GM12864 (cell line): ENCODE results near the gene POC5.
"Not testable (repeated sequence)": the region's sequence is repeated elsewhere in the genome, so short reads cannot be mapped to it uniquely, and the experiment has no call there.

ENCODE experiments used
- DNase-seq: peaks from one replicate; pipeline ENCODE4 v3.0.0-alpha.2; 2011; ENCODE audit warnings: low read depth
- H3K4me3 ChIP-seq: 2 replicates; pipeline ENCODE4 v1.5.1; 2011; ENCODE audit warnings: mild to moderate bottlenecking, low read depth, low read length, control low read depth
- CTCF ChIP-seq: IDR thresholded peaks from 2 replicates; pipeline ENCODE4 v1.5.1; 2011; ENCODE audit warnings: low read depth, mild to moderate bottlenecking, moderate library complexity, low read length, control low read depth, inconsistent platforms; ENCODE audit errors: missing control alignments

The POC5 gene

DNA sequence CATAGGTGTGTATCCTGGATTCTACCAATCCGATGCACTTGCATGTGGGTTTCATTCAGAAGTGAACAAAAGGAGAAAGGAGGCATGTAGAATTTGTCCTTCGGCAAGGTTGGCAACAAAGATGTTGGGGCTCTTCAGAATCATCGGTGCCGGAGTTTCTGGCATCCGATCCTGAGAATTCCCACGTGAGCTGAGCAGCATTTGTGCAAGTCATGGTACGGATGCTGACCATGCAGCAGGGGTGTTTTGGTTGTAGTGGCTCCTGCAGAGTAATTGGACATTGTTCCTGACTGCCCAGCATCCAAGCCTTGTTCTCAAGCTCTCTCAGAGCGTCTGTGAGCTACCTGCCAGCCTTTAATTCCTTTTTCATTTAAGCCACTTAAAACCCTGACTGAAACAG, 19.0 kb upstream of the POC5 start:
- H3K4me3 ChIP-seq = no peak overlapping the region
- TF ChIP-seq CTCF = no peak
- no peak for DNase-seq

- peak; percentile 15 for DNase-seq
- TF ChIP-seq CTCF = peak; percentile 61
- H3K4me3 ChIP-seq = no peak overlapping the region
These were observed 17.9 kb upstream of the POC5 start for GRCh38 chr5:75734913-75735789.

DNA sequence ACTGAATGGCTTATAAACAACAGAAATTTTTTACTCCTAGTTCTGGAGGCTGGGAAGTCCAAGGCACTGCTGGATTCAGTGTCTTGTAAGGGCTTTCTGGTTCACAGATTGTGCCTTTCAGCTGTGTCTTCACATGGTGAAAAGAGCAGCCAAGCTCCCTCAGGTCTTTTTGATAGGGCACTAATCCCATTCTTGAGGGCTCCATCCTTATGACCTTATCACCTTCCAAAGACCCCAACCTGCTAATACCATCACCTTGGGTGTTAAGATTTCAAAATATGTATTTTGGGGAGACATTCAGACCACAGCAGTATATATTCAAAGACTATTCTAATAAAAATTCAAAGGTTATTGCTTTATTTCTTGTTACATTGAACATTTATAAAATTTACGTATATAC, 16.5 kb upstream of the POC5 start:
- no peak for DNase-seq
- TF ChIP-seq CTCF = no peak

DNA sequence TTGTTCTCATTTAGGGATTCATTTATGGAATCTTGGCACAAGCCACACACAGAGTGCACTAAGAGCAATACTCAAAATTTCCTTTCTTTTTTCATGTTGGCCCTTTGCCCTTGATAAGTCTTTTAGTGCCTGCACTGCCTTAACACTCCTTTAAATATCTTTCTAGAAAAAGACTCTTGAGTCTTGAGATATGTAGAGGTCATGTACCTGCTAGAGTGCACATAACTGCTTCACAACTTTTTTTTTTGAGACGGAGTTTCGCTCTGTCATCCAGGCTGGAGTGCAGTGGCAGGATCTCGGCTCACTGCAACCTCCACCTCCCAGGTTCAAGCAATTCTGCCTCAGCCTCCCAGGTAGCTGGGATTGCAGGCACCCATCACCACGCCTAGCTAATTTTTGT, 14.3 kb upstream of the POC5 start:
- not testable (repeated sequence) for H3K4me3 ChIP-seq, DNase-seq

More for the DNA sequence above, 16.5 kb upstream of the POC5 start:
- H3K4me3 ChIP-seq = no peak overlapping the region

DNA sequence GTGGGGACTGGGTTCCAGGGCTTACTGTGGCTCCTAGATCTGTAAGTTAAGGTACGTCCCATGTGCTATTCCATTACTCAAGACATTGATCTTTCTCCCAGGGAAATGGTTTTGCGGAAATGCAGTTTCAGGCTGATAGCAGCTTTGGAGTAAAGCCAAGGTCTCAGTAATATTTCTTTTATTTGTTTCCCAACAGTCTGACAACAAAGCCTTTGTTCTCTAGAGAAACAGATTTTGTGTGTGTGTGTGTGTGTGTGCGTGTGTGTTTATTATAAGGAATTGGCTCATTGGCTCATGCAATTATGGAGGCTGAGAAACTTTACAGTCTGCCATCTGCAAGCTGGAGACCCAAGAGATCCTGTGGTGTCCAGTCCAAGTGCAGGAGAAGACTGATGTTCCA, 12.1 kb upstream of the POC5 start:
- no peak overlapping the region for H3K4me3 ChIP-seq
- TF ChIP-seq CTCF = no peak
- DNase-seq = no peak

DNA sequence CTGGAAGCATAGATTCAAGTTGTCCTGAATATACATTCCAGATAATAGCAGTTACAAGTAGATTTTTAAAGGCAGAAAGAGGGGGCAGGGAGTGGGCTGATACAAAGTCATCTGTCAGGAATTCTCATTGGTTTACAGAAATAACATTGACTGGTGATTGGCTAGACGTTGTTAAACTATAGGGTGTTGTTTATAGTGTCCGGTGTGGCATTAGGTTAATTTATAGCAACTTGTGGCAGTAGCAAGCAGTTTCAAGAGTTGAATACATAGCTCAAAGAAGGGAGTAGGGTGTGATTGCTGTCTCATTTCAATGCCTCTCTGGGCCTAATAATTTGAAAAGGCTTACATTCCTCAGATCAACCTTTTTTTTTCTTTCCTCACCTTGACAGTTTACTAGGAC, 10.7 kb upstream of the POC5 start:
- DNase-seq = no peak
- no peak for TF ChIP-seq CTCF
- no peak overlapping the region for H3K4me3 ChIP-seq

- H3K4me3 ChIP-seq, DNase-seq: not testable (repeated sequence)
These were observed 9.0 kb upstream of the POC5 start for GRCh38 chr5:75726224-75726623.

DNA sequence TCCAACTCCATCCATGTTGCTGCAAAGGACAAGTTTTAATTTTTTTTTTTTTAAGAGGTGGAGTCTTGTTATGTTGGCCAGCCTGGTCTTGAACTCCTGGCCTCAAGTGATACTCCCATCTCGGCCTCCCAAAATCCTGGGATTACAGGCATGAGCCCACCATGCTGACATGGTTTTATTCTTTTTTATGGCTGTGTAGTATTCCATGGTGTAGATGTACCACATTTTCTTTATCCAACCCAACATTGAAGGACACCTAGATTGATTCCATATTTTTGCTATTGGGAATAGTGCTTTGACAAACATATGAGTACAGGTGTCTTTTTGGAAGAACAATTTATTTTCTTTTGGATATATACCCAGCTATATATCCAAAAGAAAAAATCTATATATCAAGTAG, 6.1 kb upstream of the POC5 start:
- no peak for TF ChIP-seq CTCF
- DNase-seq = no peak
- no peak overlapping the region for H3K4me3 ChIP-seq
